Stimulated activated naive B cell treated with anti-CD40 and anti-IgM and Interleukin-4, amounts not matched to agents 10 μg/mL and 1 μg/mL and 100 μg/mL, for 72 hours (primary cell): ENCODE measurements around the gene ZNF664.
A peak's percentile ranks its signal among the peaks of the same experiment; 100 is the strongest.

Source experiments
- ATAC-seq, 2 donors: fragments of 150-1000 bp; cut with Tn5 transposase; replicated peaks; 2 replicates each; pipeline ENCODE4 v1.10.0; 2021; ENCODE audit warnings: moderate library complexity in 1 of 2
- DNase-seq: peaks from one replicate; pipeline ENCODE4 v3.0.0; 2021
- H3K27ac Mint-ChIP-seq: one replicate; pipeline ENCODE4 v1.8.0; 2022; ENCODE audit warnings: mild to moderate bottlenecking, mixed read lengths
- H3K27me3 Mint-ChIP-seq, 2 donors: one replicate each; pipeline ENCODE4 v1.8.0; 2022; ENCODE audit warnings: mixed read lengths in 2 of 2
- H3K36me3 Mint-ChIP-seq, 2 donors: one replicate each; pipeline ENCODE4 v1.8.0; 2022; ENCODE audit warnings: mixed read lengths in 2 of 2, mild to moderate bottlenecking in 1 of 2
- H3K4me1 Mint-ChIP-seq, 2 donors: one replicate each; pipeline ENCODE4 v1.8.0; 2022; ENCODE audit warnings: mixed read lengths in 2 of 2, mild to moderate bottlenecking in 1 of 2
- H3K4me3 Mint-ChIP-seq, 2 donors: one replicate each; pipeline ENCODE4 v1.8.0; 2022; ENCODE audit warnings: mild to moderate bottlenecking in 2 of 2, mixed read lengths in 2 of 2, moderate library complexity in 1 of 2
- H3K9me3 Mint-ChIP-seq, 2 donors: one replicate each; pipeline ENCODE4 v1.8.0; 2022; ENCODE audit warnings: mixed read lengths in 2 of 2, mild to moderate bottlenecking in 1 of 2

ZNF664 gene

DNA sequence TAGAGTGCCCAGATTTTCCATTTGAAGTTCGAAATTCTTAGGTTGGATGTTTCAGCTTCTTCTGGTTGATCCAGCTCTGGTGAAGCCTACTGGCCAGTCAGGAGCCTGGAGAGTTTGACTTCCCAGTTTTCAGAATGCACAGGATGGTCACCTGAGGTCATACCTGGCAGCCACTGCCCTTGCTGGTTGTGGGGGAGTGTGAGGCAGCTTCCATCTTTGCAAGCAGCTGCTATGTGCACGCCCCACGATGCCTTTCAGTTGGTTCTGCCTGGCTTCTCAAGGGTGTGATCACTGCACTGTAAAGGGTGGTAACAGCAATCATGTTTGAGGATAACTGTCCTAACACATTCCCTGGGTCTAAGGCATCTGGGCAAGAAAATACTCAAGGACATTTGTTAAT is 15.8 kb upstream of the ZNF664 start:
- Mint-ChIP-seq H3K27me3 (no peaks in the 10 kb centered on the region), H3K27ac (no peak overlapping the region), H3K4me3 (no peak overlapping the region), H3K9me3 (no peaks in the 10 kb centered on the region), H3K36me3 (no peaks in the 10 kb centered on the region), H3K4me1 (no peaks in the 10 kb centered on the region)
- ATAC-seq (no peak), DNase-seq (no peak)

DNA sequence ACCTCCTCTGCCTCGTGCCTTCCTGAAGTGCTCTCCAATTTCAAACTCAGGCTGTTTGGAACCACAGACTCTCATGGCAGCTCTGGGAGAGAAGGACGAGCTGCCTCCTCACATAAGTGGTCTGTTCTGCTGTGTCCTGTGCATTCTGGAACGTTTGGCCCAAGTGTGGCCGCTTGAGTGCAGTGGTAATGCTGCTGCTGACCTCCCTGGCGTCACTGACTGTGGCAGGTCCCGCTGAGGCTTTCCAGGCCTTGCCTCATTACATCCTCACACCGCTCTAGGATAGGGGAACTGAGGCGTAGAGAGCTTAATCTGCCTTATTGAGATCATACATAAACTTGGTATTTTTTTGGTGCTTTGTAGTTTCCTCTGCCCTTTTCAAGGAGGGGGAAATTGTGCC is 14.6 kb upstream of the ZNF664 start:
- Mint-ChIP-seq H3K27me3 (no peaks in the 10 kb centered on the region), H3K27ac (no peak overlapping the region), H3K9me3 (no peaks in the 10 kb centered on the region), H3K4me3 (no peak overlapping the region), H3K4me1 (peaks cover 3 to 11% of the 10 kb centered on the region in 2 donors), H3K36me3 (peaks cover 0 to 3% of the 10 kb centered on the region in 2 donors)
- ATAC-seq: no peak
- no peak for DNase-seq

DNA sequence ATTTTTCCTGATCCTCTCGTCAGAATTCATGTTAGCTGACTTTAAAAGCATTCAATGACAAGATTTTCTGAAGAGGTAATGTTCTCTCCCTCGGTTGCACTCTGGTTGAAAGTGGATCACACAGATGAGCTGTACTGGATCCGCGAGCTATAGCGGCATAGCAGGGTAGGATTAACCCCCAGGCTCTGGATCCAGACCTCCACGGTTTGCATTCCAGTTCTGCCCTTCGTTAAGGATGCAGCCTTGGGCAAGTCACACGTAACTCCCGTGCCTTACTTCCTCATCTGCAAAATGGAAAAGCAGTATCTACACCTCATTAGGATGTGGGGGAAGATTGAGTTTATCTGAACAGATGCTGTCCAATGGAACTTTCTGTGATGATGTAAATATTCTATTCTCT is 14.1 kb upstream of the ZNF664 start:
- Mint-ChIP-seq H3K36me3 (peaks cover 0 to 3% of the 10 kb centered on the region in 2 donors), H3K4me3 (no peak overlapping the region), H3K27me3 (no peaks in the 10 kb centered on the region), H3K4me1 (peaks cover 3 to 12% of the 10 kb centered on the region in 2 donors), H3K27ac (no peak overlapping the region), H3K9me3 (no peaks in the 10 kb centered on the region)
- ATAC-seq (no peak), DNase-seq (no peak)

DNA sequence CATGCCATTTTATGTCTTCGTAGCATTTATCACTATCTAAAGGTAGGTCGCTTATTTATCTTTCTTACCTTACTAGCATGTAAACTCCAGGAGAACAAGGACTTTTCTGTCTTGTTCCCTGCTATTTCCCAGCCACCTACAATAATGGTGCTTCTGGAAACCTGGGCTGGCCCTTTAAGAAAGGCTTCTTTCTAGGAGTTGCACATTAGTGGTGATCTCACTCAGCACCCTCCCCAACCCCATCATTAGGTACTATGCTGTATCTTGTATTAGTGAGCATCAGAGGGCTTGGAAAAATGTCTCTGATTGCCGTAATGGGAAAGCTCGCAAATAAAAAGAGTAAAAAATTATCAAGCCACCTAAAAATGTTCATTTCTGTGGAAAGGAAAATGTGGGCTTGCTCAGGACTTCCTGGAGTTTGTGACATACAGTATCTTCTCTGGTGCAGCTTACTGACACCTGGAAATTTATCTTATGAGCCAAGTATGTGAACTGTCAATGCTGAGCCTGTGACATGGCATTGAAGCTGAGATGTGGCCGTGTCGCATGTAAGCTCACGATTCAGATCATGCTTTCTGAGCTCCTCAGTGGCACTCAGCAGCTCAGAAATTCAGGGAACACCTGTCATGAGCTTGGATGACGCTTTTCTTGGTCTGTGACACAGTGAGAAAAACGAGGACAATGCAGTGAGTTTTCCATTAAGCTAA is 12.8 kb upstream of the ZNF664 start:
- Mint-ChIP-seq H3K36me3 (peaks cover 0 to 3% of the 10 kb centered on the region in 2 donors), H3K4me1 (peaks cover 3 to 12% of the 10 kb centered on the region in 2 donors), H3K4me3 (no peak overlapping the region), H3K9me3 (no peaks in the 10 kb centered on the region), H3K27me3 (no peaks in the 10 kb centered on the region), H3K27ac (no peak overlapping the region)
- no peak for DNase-seq
- ATAC-seq: no peak

DNA sequence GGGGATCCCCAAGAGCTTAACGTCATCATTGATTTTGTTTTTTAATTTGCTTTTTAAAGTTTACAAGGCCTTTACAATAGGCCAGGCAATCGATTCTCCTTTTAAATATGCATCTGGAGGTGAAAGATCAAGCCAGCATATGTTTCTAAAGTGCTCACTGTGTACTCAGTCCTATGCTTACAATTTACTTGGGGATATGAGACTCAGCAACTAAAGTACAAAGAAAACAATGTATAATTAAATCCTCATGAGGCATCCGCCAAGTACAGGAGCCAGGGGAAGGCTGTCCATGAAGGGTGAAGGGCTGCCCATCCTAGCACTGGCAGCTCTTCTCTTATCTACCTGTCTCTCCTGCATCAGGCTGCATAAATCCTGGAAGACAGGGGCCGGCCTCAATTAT is 12.2 kb upstream of the ZNF664 start:
- Mint-ChIP-seq H3K4me3 (no peak overlapping the region), H3K27ac (no peak overlapping the region), H3K9me3 (no peaks in the 10 kb centered on the region), H3K27me3 (no peaks in the 10 kb centered on the region), H3K4me1 (peaks cover 3 to 12% of the 10 kb centered on the region in 2 donors), H3K36me3 (peaks cover 0 to 3% of the 10 kb centered on the region in 2 donors)
- DNase-seq (no peak), ATAC-seq (no peak)

DNA sequence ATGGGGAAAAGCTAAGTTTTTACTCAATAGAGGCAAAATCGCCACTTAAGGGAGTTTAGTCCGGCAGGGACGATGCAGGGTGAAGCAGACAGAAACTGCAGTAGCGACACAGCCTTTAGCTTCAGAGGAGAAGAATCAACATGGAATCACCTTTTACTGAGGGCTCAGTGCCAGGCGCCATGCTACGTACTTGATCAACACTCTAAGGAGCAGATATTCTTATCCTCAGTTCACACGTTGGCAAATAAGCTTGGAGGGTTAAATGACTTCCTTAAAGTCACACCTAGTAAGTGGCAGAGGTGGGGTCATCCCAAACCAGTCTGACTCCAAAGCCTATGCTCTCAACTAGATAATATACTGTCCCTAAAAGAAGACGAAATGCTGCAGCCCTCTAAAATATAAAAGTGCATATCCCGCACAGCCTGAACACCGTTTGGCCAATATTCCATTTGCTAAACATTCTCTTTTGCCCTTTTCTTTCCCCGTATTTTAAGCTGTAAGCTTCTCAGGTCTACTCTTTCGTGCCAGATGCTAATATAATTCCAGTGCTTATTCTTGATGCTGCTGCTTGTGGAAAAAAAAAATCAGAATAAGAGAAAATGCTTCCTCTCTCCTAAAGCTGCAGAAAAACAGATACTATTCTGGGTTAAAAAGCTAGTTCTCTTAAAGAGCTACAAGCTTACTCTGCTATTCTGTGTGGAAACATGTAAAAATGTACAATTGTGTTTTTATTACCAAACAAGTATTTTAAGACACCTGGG is 11.2 kb upstream of the ZNF664 start:
- ATAC-seq (no peak), DNase-seq (no peak)
- H3K4me3 Mint-ChIP-seq: no peak overlapping the region
- no peaks in the 10 kb centered on the region for H3K27me3 Mint-ChIP-seq
- H3K27ac Mint-ChIP-seq: no peak overlapping the region
- peaks cover 3 to 12% of the 10 kb centered on the region in 2 donors for H3K4me1 Mint-ChIP-seq
- H3K36me3 Mint-ChIP-seq: peaks cover 0 to 3% of the 10 kb centered on the region in 2 donors
- no peaks in the 10 kb centered on the region for H3K9me3 Mint-ChIP-seq

DNA sequence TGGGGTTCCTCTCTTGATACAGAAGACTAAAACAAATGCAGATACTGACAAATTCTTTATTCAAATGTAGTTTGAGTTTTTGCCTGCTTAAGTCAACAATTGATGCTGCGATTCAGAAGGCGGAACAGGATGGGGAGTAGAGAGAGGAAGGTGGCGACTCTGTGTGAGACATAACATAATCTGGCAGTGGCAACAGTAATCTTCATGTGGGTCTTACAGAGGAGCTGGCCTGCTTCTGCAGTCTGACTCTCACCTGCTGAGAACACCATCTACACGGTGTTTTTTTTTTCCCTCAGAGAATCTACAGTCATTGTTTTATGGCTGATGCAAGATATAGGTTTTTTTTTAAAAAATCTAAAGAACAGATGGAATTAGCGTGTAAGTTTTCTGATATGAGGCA is 10.5 kb upstream of the ZNF664 start:
- Mint-ChIP-seq H3K27me3 (no peaks in the 10 kb centered on the region), H3K27ac (no peak overlapping the region), H3K4me3 (no peak overlapping the region), H3K4me1 (peaks cover 3 to 12% of the 10 kb centered on the region in 2 donors), H3K9me3 (no peaks in the 10 kb centered on the region), H3K36me3 (peaks cover 0 to 3% of the 10 kb centered on the region in 2 donors)
- no peak for DNase-seq
- ATAC-seq: no peak

DNA sequence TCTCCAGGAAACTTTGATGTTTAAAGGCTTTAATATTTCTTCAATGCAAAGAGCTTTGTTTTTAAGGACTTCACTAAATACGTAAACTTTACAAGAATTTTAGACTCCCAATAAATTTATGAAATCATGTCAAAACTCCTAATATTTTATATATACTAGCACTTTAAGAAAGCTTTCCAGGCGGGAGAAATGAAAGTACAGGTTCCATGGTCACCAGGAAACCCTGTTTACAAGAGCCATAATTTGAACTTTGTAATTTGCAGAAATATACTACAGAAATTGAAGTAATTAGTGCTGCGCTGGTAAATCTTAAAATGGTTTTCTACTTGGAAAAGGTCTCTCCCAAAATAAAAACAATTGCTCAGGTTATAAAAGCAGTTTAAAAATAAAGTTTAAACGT is 9.2 kb upstream of the ZNF664 start:
- no peaks in the 10 kb centered on the region for H3K27me3 Mint-ChIP-seq
- H3K27ac Mint-ChIP-seq: no peak overlapping the region
- DNase-seq: no peak
- peaks cover 3 to 12% of the 10 kb centered on the region in 2 donors for H3K4me1 Mint-ChIP-seq
- no peaks in the 10 kb centered on the region for H3K9me3 Mint-ChIP-seq
- H3K4me3 Mint-ChIP-seq: no peak overlapping the region
- H3K36me3 Mint-ChIP-seq: peaks cover 0 to 3% of the 10 kb centered on the region in 2 donors
- ATAC-seq: no peak

DNA sequence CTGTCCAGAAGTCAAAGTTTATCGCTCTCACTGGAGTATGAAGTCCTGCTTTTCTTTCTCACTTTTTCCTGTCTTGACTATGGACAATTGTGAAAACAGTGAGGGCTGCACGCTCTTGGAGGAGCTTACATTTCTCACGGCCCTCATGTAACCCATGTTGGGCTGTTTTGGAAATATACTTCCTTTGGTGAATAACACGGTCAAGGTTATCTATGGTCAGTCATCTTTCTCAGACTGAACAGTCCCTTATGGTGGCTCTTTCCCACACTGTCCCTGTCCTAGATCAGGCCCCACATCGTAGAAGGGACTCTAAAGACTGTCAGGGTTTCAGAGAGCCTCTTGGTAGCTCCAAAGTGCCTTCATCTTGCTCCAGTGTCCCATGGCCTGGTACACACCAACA is 7.6 kb upstream of the ZNF664 start:
- no peak for DNase-seq
- H3K27ac Mint-ChIP-seq: no peak overlapping the region
- H3K4me1 Mint-ChIP-seq: peaks cover 4 to 12% of the 10 kb centered on the region in 2 donors

DNA sequence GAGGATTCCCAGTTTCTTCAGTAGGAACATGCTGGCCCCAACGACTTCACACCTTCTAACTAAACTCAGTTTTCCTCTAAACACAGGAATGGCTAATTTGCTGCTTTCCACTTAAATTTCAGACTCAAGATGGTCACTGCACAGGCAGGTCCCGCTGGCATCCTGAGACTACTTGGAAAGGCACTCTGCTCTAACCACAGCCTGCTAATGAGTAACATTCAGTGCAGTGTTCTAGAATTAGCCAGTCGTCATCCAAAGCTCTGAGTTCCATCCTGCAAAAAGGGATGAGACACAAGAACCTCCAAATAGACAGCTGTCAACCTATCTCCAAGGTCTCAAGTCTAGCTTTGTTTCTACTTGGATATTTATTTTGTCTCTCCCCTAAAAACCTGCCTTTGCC is 6.4 kb upstream of the ZNF664 start:
- no peak for DNase-seq
- no peak overlapping the region for H3K27ac Mint-ChIP-seq
- peaks cover 6 to 16% of the 10 kb centered on the region in 2 donors for H3K4me1 Mint-ChIP-seq
- no peak for ATAC-seq
- peaks cover 0 to 3% of the 10 kb centered on the region in 2 donors for H3K36me3 Mint-ChIP-seq
- no peaks in the 10 kb centered on the region for H3K9me3 Mint-ChIP-seq
- no peak overlapping the region for H3K4me3 Mint-ChIP-seq
- H3K27me3 Mint-ChIP-seq: no peaks in the 10 kb centered on the region

More for the DNA sequence above, 7.6 kb upstream of the ZNF664 start:
- no peaks in the 10 kb centered on the region for H3K9me3 Mint-ChIP-seq
- H3K27me3 Mint-ChIP-seq: no peaks in the 10 kb centered on the region
- H3K36me3 Mint-ChIP-seq: peaks cover 0 to 3% of the 10 kb centered on the region in 2 donors
- no peak for ATAC-seq
- H3K4me3 Mint-ChIP-seq: no peak overlapping the region

DNA sequence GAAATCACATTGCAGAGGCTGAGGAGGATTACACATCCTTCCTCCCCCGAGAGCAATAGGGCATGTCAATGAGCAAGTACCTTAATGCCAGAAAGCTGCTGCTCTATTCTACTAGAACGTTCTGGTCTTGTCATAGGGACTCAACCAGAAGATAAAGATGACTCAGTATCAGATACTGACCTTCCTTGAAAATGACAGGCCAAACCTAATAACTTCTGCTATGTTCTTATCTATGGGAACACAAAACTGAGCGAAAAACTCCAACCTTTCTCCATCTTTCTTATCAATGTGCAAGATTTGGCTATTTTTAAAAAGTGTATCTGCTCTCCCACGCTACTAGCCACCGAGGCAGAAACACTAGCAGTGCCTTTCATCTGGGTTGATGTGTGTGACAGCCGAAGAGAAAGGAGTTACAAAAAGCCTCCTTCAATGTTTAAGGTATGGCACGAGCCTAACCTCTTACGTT is 5.9 kb upstream of the ZNF664 start:
- ATAC-seq (no peak), DNase-seq (no peak)
- H3K27ac Mint-ChIP-seq: no peak overlapping the region
- no peak overlapping the region for H3K4me3 Mint-ChIP-seq
- H3K36me3 Mint-ChIP-seq: peaks cover 0 to 3% of the 10 kb centered on the region in 2 donors
- H3K4me1 Mint-ChIP-seq: peaks cover 8 to 18% of the 10 kb centered on the region in 2 donors
- no peaks in the 10 kb centered on the region for H3K27me3 Mint-ChIP-seq
- H3K9me3 Mint-ChIP-seq: no peaks in the 10 kb centered on the region

DNA sequence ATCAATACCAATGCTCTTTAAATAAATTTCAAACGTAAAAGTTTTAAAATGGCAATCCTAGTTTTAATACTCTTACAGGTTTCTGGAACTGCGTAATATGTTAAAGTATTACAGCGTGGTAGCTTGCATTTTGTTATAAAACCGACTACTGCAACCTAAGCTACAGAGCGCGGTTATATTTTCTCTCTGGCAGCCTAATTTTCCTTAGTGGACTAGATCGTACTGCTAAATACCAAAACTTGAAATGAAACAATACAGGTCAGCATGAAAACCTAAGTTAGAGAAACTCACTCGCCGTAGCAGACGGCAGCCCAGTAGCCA is 1.6 kb upstream of the ZNF664 start:
- no peaks in the 10 kb centered on the region for H3K9me3 Mint-ChIP-seq
- H3K4me1 Mint-ChIP-seq: peaks cover 10 to 24% of the 10 kb centered on the region in 2 donors
- ATAC-seq (no peak), DNase-seq (no peak)
- peak overlapping the region; percentile 88 for H3K27ac Mint-ChIP-seq
- H3K36me3 Mint-ChIP-seq: peaks cover 6 to 10% of the 10 kb centered on the region in 2 donors
- peak overlapping the region; percentile 89 to 91 for H3K4me3 Mint-ChIP-seq
- H3K27me3 Mint-ChIP-seq: no peaks in the 10 kb centered on the region

DNA sequence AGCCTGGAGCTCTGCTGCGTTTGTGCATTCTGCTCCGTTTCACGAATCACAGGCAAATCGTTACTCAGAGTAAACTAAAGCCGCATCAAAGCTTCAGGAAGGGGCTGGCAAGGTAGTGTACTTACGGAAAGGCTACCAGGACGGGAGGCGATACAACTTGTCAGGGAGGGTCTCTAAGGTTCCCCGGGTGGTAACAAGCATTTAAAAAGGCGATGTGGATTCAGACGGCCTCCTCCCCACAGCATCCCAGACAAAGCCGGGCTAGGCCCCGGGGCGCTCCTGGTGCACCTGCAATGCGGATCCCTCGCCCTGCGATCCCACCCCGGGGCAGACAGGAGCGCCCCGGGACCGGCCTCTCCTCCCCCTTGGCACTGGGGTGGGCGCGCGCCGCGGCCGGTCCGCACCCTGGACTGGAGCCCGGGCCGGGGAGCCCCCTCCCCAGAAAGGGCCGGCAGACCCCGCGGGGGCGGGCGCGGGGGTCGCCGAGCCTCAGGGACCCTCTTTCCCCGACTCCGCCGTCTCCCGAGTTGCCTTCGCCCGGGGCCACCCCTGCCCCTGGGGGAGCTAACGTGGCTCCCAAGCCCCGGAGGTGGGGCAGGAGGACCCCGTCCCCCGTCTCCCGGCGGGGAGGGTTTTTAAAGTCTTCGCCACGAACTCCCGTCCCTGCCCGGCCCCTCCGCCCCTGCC is 1.1 kb upstream of the ZNF664 start:
- Mint-ChIP-seq H3K4me3 (peak overlapping the region; percentile 89 to 91), H3K4me1 (peaks cover 10 to 25% of the 10 kb centered on the region in 2 donors), H3K27me3 (no peaks in the 10 kb centered on the region), H3K9me3 (no peaks in the 10 kb centered on the region), H3K27ac (peak overlapping the region; percentile 88), H3K36me3 (peaks cover 8 to 12% of the 10 kb centered on the region in 2 donors)
- ATAC-seq (no peak), DNase-seq (peak; percentile 23)

DNA sequence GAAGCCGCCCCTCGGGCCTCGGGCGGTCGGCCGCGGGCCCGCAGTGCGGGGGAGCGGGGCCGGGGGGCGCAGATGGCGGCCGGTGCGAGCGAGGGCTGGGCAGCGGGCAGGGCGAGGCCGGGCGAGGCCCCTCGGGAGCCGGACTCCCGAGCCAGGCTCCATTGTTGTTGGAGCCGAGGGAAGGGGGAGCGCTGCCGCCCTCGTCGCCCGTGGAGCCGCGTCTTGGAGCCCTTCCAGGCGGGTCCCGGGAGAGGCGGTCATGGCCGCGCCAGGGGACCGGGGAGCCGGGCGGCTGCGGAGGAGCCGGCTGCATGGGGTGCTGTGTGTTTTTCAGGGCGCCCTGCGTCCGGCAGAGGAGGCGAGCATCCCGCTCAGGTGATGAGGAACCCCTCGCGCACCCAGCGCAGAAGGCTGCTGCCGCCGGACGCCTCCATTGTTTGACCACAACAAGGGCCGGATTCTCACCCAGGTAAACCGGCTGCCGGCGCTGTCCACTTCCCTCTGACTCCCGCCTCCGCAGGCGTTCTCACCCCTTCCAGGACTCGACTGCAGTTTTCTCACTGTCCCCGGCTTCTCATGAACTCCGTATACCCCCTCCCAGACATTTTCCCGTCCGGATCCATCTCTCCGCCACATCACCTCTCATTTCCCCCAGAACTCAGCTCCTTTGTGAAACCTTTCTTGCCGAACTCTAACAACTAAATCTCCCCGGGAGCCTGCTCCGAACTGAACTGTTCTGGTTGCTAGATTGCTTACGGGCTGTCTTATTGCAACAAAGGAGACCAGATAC is 732 bp downstream of the ZNF664 start:
- H3K4me3 Mint-ChIP-seq: peak overlapping the region; percentile 82 to 87
- peaks cover 10 to 25% of the 10 kb centered on the region in 2 donors for H3K4me1 Mint-ChIP-seq
- no peaks in the 10 kb centered on the region for H3K27me3 Mint-ChIP-seq
- peaks cover 9 to 12% of the 10 kb centered on the region in 2 donors for H3K36me3 Mint-ChIP-seq
- DNase-seq: peak; percentile 17
- peak overlapping the region; percentile 9 for H3K27ac Mint-ChIP-seq
- no peaks in the 10 kb centered on the region for H3K9me3 Mint-ChIP-seq
- ATAC-seq: peak in 1 of 2 donors; percentile 4
